Spleen (tissue), 13 donors: ENCODE data around the gene C16orf86. TPM values are rescaled to one million over a fixed set of nuclear protein-coding genes. Genes with fewer than 3 reads are reported as not detected.

Experiments
- DNase-seq: peaks from one replicate; pipeline ENCODE4 v3.0.0-alpha.2; 2020
- H3K27ac ChIP-seq, 8 donors: fragments of 200-600 bp; sonication (generic) in 7 of 8; 1 replicate in 4 of 8; 2 replicates in 4 of 8; pipeline versions ENCODE4 v1.5.0 to v1.8.0; 2016 to 2021; ENCODE audit warnings: inconsistent platforms in 4 of 8, mild to moderate bottlenecking in 4 of 8, moderate library complexity in 1 of 8
- H3K27me3 ChIP-seq, 7 donors: fragments of 200-600 bp; sonication (generic) in 6 of 7; replicated peaks in 1 of 7; 1 replicate in 4 of 7; 2 replicates in 3 of 7; pipeline versions ENCODE4 v1.5.0 to v1.8.0; 2016 to 2021; ENCODE audit warnings: inconsistent platforms in 3 of 7, mild to moderate bottlenecking in 1 of 7
- H3K36me3 ChIP-seq, 6 donors: fragments of 200-600 bp; sonication (generic) in 5 of 6; 1 replicate in 4 of 6; 2 replicates in 2 of 6; pipeline versions ENCODE4 v1.5.0 to v1.8.0; 2016 to 2021; ENCODE audit warnings: inconsistent platforms in 2 of 6
- H3K4me1 ChIP-seq, 6 donors: fragments of 200-600 bp; sonication (generic) in 5 of 6; 1 replicate in 3 of 6; 2 replicates in 3 of 6; pipeline versions ENCODE4 v1.5.0 to v1.8.0; 2016 to 2021; ENCODE audit warnings: inconsistent platforms in 3 of 6
- H3K4me3 ChIP-seq, 8 donors: fragments of 200-600 bp; sonication (generic) in 7 of 8; 1 replicate in 4 of 8; 2 replicates in 4 of 8; pipeline versions ENCODE4 v1.5.0 to v1.8.0; 2016 to 2021; ENCODE audit warnings: inconsistent platforms in 4 of 8, mild to moderate bottlenecking in 4 of 8, moderate library complexity in 2 of 8
- H3K9me3 ChIP-seq, 8 donors: fragments of 200-600 bp; sonication (generic) in 7 of 8; 1 replicate in 4 of 8; 2 replicates in 4 of 8; pipeline versions ENCODE4 v1.5.0 to v1.8.0; 2016 to 2021; ENCODE audit warnings: inconsistent platforms in 4 of 8
- CTCF ChIP-seq, 11 experiments: fragments of 200-600 bp in 7 of 11; fragments of 450-650 bp in 4 of 11; sonication (generic) in 4 of 11; IDR thresholded peaks in 8 of 11; conservative IDR thresholded peaks in 3 of 11; 1 replicate in 7 of 11; 2 replicates in 4 of 11; pipeline versions ENCODE4 v1.4.0 to v1.8.0; 2016 to 2021; ENCODE audit warnings: antibody characterized with exemption in 11 of 11, inconsistent platforms in 4 of 11, mild to moderate bottlenecking in 1 of 11
- POLR2A ChIP-seq, 3 donors: fragments of 450-650 bp; IDR thresholded peaks; one replicate each; pipeline ENCODE4 v1.5.1; 2017; ENCODE audit warnings: antibody characterized with exemption in 3 of 3, mild to moderate bottlenecking in 1 of 3
- POLR2AphosphoS5 ChIP-seq, 3 donors: sonication (generic); formaldehyde crosslinking; IDR thresholded peaks; one replicate each; pipeline ENCODE4 v1.5.1; 2017; ENCODE audit warnings: antibody characterized with exemption in 3 of 3
- WGBS, 5 donors: extraction: QIAGEN DNeasy Blood & Tissue Kit in 3 of 5; methylation state at CpG; one replicate each; pipeline versions ENCODE4 v1.1.5 to v1.1.7; 2013 to 2018; 5-methylcytosine and 5-hydroxymethylcytosine counted together
- intact Hi-C: fragments of 100-400 bp; cut with DNase I; formaldehyde crosslinking; loops from one replicate; pipeline ENCODE4 v1.15.0; 2023; ENCODE audit warnings: low total_unique reads
- long read RNA-seq, 2 donors: transcript quantifications; one replicate each; lab custom pipeline, GENCODE V29; 2026
- polyA plus RNA-seq, 3 donors: library from polyadenylated mRNA; stranded (reverse); fragments of 200-250 nt; gene quantifications; one replicate each; pipeline ENCODE4 v1.2.1, GENCODE V29; 2013
- total RNA-seq, 7 donors: library from RNA; depleted of rRNA in 3 of 7; stranded (reverse); fragments of >200 nt in 3 of 7; fragmentation: NEBNext Ultra II Directional in 4 of 7; extraction: Animal tissue kit (Norgen Biotek cat#: 25700) in 4 of 7; gene quantifications; one replicate each; pipeline versions ENCODE4 v1.1.0 to v1.2.1, GENCODE V29; 2016 to 2021
- donor health status: healthy with polysubstance abuse.
- donor health status: DM: no; HTN: no; CAD: no; lungs with moderate emphysema.
- donor health status: DM: no; HTN: no; CAD: no.
- donor health status: Bipolar disorder and iron deficiency.
- donor health status: healthy.
- donor health status: DM: no; HTN: no; CAD: no.
- donor health status: DM: yes; HTN: yes; CAD: no.

Gene C16orf86
- 10 to 100 TPM in 2 of 7 donors, 1 to 10 TPM in 5; 5.2 to 17.3 (median 7.9) TPM for total RNA-seq
- 10 to 100 TPM in 2 of 3 donors, 1 to 10 TPM in 1; 8.9 to 11.1 (median 11.0) TPM for polyA plus RNA-seq
- long read RNA-seq, donor 1, partial matches to known transcripts, result 0 of 1 reads
- long read RNA-seq, donor 1, other reads (novel, unspliced or antisense), result 0 of 1 reads
- long read RNA-seq, donor 2, partial matches to known transcripts, result 0 of 1 reads
- long read RNA-seq, donor 2, other reads (novel, unspliced or antisense), result 0 of 1 reads

GRCh38 chr16:67666559-67667452 is at the start of gene C16orf86, which contains the start of gene ENKD1:
C16orf86 (plus strand) TSS chr16:67666814; CDS start chr16:67666971, 157 bp downstream.
ENKD1 (minus strand) TSS chr16:67666750; CDS start chr16:67666442, 308 bp downstream.
- Histone ChIP-seq H3K27ac (peak within 1 kb of the TSS; percentile 74 to 95 (median 90)), H3K4me3 (peak within 1 kb of the TSS; percentile 65 to 84 (median 80)), H3K9me3 (no peaks in the 10 kb centered on the region), H3K4me1 (peaks cover 24 to 81% (median 50%) of the 10 kb centered on the region in 6 donors), H3K27me3 (no peaks in the 10 kb centered on the region), H3K36me3 (peaks cover 0 to 30% (median 0%) of the 10 kb centered on the region in 6 donors)
- intact Hi-C loops, result no loop called here
- TF ChIP-seq POLR2A (IDR thresholded peaks at IDR 0.05), result peak in 1 of 3 donors; percentile 47
- TF ChIP-seq CTCF (IDR thresholded peaks at IDR 0.05 in 8 of 11, conservative IDR thresholded peaks at IDR 0.05 in 3 of 11), result peak in 1 of 11 experiments; percentile 15
- TF ChIP-seq POLR2AphosphoS5 (IDR thresholded peaks at IDR 0.05), result peak; percentile 76 to 89 (median 83)
- DNase-seq, result peak; percentile 97
- WGBS, 5 donors, result 5 to 8% (median 5%) methylated on average over 24 to 78 of the region's 78 CpGs

GRCh38 chr16:67628216-67628615 is 38.4 kb upstream of the C16orf86 start:
- Histone ChIP-seq H3K9me3 (no peaks in the 10 kb centered on the region), H3K27ac (no peak overlapping the region), H3K4me1 (no peaks in the 10 kb centered on the region), H3K27me3 (no peaks in the 10 kb centered on the region), H3K36me3 (peaks cover 0 to 98% (median 95%) of the 10 kb centered on the region in 6 donors), H3K4me3 (no peak overlapping the region)
- intact Hi-C loops, result no loop called here
- 91 to 97% (median 96%) methylated on average over 14 of the region's 14 CpGs for WGBS, 5 donors
- no peak for DNase-seq
- TF ChIP-seq CTCF (IDR thresholded peaks at IDR 0.05 in 8 of 11, conservative IDR thresholded peaks at IDR 0.05 in 3 of 11) (no peak), POLR2AphosphoS5 (IDR thresholded peaks at IDR 0.05) (peak in 1 of 3 donors; percentile 32)

- Histone ChIP-seq H3K36me3 (peaks cover 0 to 100% (median 95%) of the 10 kb centered on the region in 6 donors), H3K9me3 (no peaks in the 10 kb centered on the region), H3K27ac (no peak overlapping the region), H3K4me1 (no peaks in the 10 kb centered on the region), H3K4me3 (no peak overlapping the region), H3K27me3 (no peaks in the 10 kb centered on the region)
- no peak for DNase-seq
- intact Hi-C loops, result no loop called here
- TF ChIP-seq POLR2A (IDR thresholded peaks at IDR 0.05) (no peak), POLR2AphosphoS5 (IDR thresholded peaks at IDR 0.05) (no peak), CTCF (IDR thresholded peaks at IDR 0.05 in 8 of 11, conservative IDR thresholded peaks at IDR 0.05 in 3 of 11) (no peak)
- 79 to 93% (median 89%) methylated on average over 7 of the region's 7 CpGs for WGBS, 5 donors
Observed at GRCh38 chr16:67632415-67633172, 34.0 kb upstream of the C16orf86 start.
